ENCODE results near the gene PKD2L2. TPM values are rescaled to one million over a fixed set of nuclear protein-coding genes. Genes with fewer than 3 reads are reported as not detected.

The PKD2L2 gene
- polyA plus RNA-seq, 1 donor (not counting 4 experiments of a cell fraction or from before 2014, with no cell fraction given) = not detected

- H3K9me3 ChIP-seq (ENCODE audit: control insufficient read depth, low read depth, low read length) = no peaks in the 10 kb centered on the region
Observed at GRCh38 chr5:137866541-137867388, 22.5 kb upstream of the PKD2L2 start.

DNA sequence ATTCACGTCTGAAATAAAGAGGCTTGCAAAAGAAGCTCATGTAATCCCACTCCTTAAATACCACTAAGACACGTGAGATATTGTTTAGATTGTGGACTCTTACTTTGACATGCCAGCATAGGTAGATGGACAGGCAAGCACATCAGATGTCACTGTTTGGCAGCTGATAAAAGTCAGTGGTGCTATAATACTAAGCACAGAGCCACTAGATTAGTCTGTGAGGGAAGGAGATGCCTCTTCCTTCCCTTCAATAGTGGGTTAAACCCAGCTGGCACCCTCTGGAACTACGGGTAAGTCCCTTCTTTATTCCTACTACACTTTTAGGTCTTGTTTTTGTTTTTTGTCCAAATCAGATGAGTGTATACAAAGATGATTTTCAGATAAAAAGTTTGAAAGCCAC is 21.6 kb upstream of the PKD2L2 start, which contains the start of gene MYOT:
MYOT (plus strand) TSS at position 197 of the 400 bp plus-strand sequence. CDS start 2,792 bp downstream, outside the sequence.
- no peak for TF ChIP-seq EZH2 (IDR thresholded peaks at IDR 0.05; ENCODE audit: low read length)
- TF ChIP-seq, protein P1, sequence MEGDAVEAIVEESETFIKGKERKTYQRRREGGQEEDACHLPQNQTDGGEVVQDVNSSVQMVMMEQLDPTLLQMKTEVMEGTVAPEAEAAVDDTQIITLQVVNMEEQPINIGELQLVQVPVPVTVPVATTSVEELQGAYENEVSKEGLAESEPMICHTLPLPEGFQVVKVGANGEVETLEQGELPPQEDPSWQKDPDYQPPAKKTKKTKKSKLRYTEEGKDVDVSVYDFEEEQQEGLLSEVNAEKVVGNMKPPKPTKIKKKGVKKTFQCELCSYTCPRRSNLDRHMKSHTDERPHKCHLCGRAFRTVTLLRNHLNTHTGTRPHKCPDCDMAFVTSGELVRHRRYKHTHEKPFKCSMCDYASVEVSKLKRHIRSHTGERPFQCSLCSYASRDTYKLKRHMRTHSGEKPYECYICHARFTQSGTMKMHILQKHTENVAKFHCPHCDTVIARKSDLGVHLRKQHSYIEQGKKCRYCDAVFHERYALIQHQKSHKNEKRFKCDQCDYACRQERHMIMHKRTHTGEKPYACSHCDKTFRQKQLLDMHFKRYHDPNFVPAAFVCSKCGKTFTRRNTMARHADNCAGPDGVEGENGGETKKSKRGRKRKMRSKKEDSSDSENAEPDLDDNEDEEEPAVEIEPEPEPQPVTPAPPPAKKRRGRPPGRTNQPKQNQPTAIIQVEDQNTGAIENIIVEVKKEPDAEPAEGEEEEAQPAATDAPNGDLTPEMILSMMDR (optimal IDR thresholded peaks at IDR 0.05 in 1 of 3, IDR thresholded peaks at IDR 0.05 in 1 of 3, conservative IDR thresholded peaks at IDR 0.05 in 1 of 3; ENCODE audit: extremely low read depth in 1 of 3, insufficient read depth in 2 of 3, low read length in 3 of 3) = no peak
- dilution Hi-C loops (cut with MboI; ENCODE audit: extremely low pct_ligation_motif_present, low sequenced_read_pairs) = no loop called here
- no peaks in the 10 kb centered on the region for H3K79me2 ChIP-seq (ENCODE audit: control insufficient read depth, insufficient read depth, low read length)
- H3K27me3 ChIP-seq (ENCODE audit: control insufficient read depth, extremely low read depth, insufficient read depth, low read length) = no peaks in the 10 kb centered on the region
- no peak within 1 kb of the TSS for H3K9ac ChIP-seq (ENCODE audit: control insufficient read depth, extremely low read depth, insufficient read depth, low read length)
- no peak within 1 kb of the TSS for H3K4me3 ChIP-seq (ENCODE audit: control insufficient read depth in 2 of 3, extremely low read depth in 1 of 3, insufficient read depth in 2 of 3, low read depth in 1 of 3, low read length in 3 of 3)
- H3K4me1 ChIP-seq (ENCODE audit: control insufficient read depth, extremely low read depth, insufficient read depth, low read length) = no peaks in the 10 kb centered on the region
- H2AFZ ChIP-seq (ENCODE audit: control insufficient read depth, low read length) = no peak within 1 kb of the TSS
- no peaks in the 10 kb centered on the region for H3K9me3 ChIP-seq (ENCODE audit: control insufficient read depth, low read depth, low read length)
- H3K27ac ChIP-seq (ENCODE audit: control insufficient read depth, insufficient read depth, low read length) = no peak within 1 kb of the TSS
- H3K36me3 ChIP-seq (ENCODE audit: control insufficient read depth in 2 of 2, extremely low read depth in 1 of 2, insufficient read depth in 2 of 2, low read length in 2 of 2) = no peaks in the 10 kb centered on the region
- no peak within 1 kb of the TSS for H3K4me2 ChIP-seq (ENCODE audit: control insufficient read depth, extremely low read depth, insufficient read depth, low read depth, low read length)
- DNase-seq (ENCODE audit: low read depth, low spot score) = no peak
- no peaks in the 10 kb centered on the region for H3K9me1 ChIP-seq (ENCODE audit: control insufficient read depth, extremely low read depth, insufficient read depth, low read length)
- peak; percentile 5 for FAIRE-seq
- no peaks in the 10 kb centered on the region for H4K20me1 ChIP-seq (ENCODE audit: control insufficient read depth, extremely low read depth, insufficient read depth, low read length)

More at GRCh38 chr5:137866541-137867388, 22.5 kb upstream of the PKD2L2 start:
- TF ChIP-seq EZH2 (IDR thresholded peaks at IDR 0.05; ENCODE audit: low read length) = no peak
- TF ChIP-seq, protein P1 (optimal IDR thresholded peaks at IDR 0.05 in 1 of 3, IDR thresholded peaks at IDR 0.05 in 1 of 3, conservative IDR thresholded peaks at IDR 0.05 in 1 of 3; ENCODE audit: extremely low read depth in 1 of 3, insufficient read depth in 2 of 3, low read length in 3 of 3) = no peak
- Histone ChIP-seq H3K36me3 (ENCODE audit: control insufficient read depth in 2 of 2, extremely low read depth in 1 of 2, insufficient read depth in 2 of 2, low read length in 2 of 2) (no peaks in the 10 kb centered on the region), H3K27me3 (ENCODE audit: control insufficient read depth, extremely low read depth, insufficient read depth, low read length) (no peaks in the 10 kb centered on the region), H3K9me1 (ENCODE audit: control insufficient read depth, extremely low read depth, insufficient read depth, low read length) (no peaks in the 10 kb centered on the region), H3K4me2 (ENCODE audit: control insufficient read depth, extremely low read depth, insufficient read depth, low read depth, low read length) (no peak overlapping the region), H3K27ac (ENCODE audit: control insufficient read depth, insufficient read depth, low read length) (no peak overlapping the region), H3K9ac (ENCODE audit: control insufficient read depth, extremely low read depth, insufficient read depth, low read length) (no peak overlapping the region), H3K4me3 (ENCODE audit: control insufficient read depth in 2 of 3, extremely low read depth in 1 of 3, insufficient read depth in 2 of 3, low read depth in 1 of 3, low read length in 3 of 3) (no peak overlapping the region), H4K20me1 (ENCODE audit: control insufficient read depth, extremely low read depth, insufficient read depth, low read length) (no peaks in the 10 kb centered on the region), H3K79me2 (ENCODE audit: control insufficient read depth, insufficient read depth, low read length) (no peaks in the 10 kb centered on the region), H3K4me1 (ENCODE audit: control insufficient read depth, extremely low read depth, insufficient read depth, low read length) (no peaks in the 10 kb centered on the region), H2AFZ (ENCODE audit: control insufficient read depth, low read length) (no peak overlapping the region)
- DNase-seq (ENCODE audit: low read depth, low spot score) (no peak), FAIRE-seq (no peak)
- dilution Hi-C loops (cut with MboI; ENCODE audit: extremely low pct_ligation_motif_present, low sequenced_read_pairs) = no loop called here

All from keratinocyte (primary cell).